ENCODE results near the gene FANCC.
A peak's percentile ranks its signal among the peaks of the same experiment; 100 is the strongest.

Gene FANCC

DNA sequence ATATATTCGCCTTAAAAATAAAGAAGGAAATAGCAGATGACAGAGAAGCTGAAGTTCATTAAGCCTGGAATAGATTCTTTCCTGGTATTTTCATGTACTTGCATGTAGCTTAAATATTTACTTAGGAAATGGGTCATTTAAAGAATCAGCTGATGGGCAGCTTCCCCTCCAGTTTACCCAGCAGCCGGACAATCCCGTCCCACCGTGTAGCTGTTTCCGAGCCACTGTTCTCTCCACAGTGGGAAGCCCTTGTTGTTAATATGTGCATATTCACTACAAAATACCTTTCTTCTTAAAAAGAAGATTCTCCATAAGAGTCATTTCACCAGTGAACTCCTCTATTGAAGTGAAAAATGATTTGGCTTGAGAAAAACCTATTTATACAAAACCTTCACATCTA, 187.0 kb downstream of the FANCC start:
- H3K4me1 Mint-ChIP-seq, result peaks cover 47% of the 10 kb centered on the region
- H3K4me3 Mint-ChIP-seq, result no peak overlapping the region
- no peak for DNase-seq
- no peaks in the 10 kb centered on the region for H3K36me3 Mint-ChIP-seq (ENCODE audit: low read depth)
- no peak overlapping the region for H3K27ac Mint-ChIP-seq
- no peaks in the 10 kb centered on the region for H3K27me3 Mint-ChIP-seq (ENCODE audit: low read depth, poor library complexity)
- H3K9me3 Mint-ChIP-seq, result no peaks in the 10 kb centered on the region
- TF ChIP-seq CTCF (IDR thresholded peaks at IDR 0.05), result no peak

DNA sequence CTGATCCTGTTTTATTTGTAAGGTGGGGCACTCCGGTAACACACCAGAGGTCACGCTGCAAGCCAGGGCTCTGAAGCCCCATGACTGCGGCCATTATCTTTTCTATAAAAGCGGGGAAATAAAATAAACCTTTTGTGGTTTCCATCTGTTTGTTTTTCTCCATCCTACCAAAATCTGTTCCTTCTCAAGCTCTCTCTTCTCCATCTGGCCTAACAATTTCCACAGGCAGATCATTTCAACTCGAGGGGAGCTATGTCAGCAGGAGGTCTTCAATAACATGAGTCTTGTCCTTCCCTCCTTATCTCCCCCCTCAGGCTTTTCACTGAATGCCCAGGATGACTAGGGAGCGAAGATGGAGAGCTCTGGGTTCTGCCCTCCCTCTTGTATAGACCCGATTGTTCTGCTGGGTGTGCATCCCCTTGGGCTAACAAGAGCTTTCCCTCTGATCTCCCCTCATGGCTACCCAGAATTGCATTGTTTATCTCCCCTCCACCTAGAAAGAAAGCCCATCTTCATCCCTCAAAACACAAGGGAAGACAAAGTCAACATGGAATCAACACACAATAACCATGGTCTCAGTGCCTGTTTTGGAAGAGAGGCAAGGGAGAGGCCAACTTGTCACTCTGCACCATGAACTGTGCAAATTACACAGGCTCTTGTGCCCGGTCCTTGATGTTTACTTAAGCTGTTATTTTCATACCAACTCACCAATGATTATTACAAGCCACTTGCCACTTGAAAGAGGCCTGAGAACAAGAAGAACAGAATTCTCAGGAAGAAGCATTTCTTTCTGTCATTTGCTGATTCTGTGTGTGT, 187.8 kb downstream of the FANCC start:
- H3K27me3 Mint-ChIP-seq (ENCODE audit: low read depth, poor library complexity), result no peaks in the 10 kb centered on the region
- no peak for DNase-seq
- no peaks in the 10 kb centered on the region for H3K9me3 Mint-ChIP-seq
- H3K4me3 Mint-ChIP-seq, result no peak overlapping the region
- H3K27ac Mint-ChIP-seq, result no peak overlapping the region
- no peak for TF ChIP-seq CTCF (IDR thresholded peaks at IDR 0.05)
- H3K36me3 Mint-ChIP-seq (ENCODE audit: low read depth), result no peaks in the 10 kb centered on the region
- H3K4me1 Mint-ChIP-seq, result peaks cover 51% of the 10 kb centered on the region

- Mint-ChIP-seq H3K4me3 (no peak overlapping the region), H3K27me3 (ENCODE audit: low read depth, poor library complexity) (peaks cover 4% of the 10 kb centered on the region), H3K27ac (no peak overlapping the region), H3K9me3 (no peaks in the 10 kb centered on the region), H3K4me1 (peaks cover 43% of the 10 kb centered on the region), H3K36me3 (ENCODE audit: low read depth) (peaks cover 5% of the 10 kb centered on the region)
- DNase-seq, result no peak
- TF ChIP-seq CTCF (IDR thresholded peaks at IDR 0.05), result no peak
Observed at GRCh38 chr9:95128177-95128524, 189.4 kb downstream of the FANCC start.

DNA sequence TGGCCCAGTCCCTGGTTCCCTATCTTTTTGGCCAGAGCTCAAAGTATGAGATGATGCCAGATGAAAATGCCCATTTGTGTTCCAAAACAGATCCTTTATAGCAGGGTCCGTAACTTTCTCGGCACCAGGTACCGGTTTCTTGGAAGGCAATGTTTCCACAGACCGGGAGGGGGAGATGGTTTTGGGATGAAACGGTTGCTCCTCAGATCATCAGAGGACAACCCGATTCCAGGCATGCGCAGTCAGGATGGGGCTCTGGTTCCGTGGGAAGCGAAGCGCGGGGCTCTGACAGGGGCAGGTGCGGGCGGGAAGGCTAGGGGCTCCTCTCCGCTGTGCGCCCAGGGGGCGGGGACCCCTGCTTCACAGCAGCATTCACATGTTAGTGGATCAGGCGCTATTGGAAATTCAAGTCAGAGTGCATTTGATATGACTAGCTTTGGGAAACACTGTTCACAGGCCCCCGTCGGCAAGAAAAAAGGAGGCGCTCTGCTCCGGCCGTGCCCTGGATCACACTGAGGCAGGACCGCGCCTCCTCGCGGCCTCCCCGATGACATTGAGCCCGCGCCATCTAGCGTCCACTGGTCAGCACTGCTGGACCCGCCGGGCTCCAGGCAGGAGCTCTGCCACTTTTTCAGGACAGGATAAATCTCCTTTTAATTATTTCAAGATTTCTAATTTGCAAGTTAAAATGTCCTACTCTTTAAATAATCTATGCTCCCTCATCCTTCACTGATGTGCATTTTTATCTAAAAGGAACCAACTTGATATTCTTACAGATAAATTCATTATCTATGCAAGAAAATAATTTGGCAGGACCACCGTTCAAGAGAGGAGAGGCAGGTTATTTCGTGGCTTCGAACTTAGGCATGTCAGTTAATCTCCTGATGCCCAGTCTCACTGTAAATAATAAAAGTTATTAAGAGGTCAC, 190.0 kb downstream of the FANCC start:
- peak; percentile 96 for TF ChIP-seq CTCF (IDR thresholded peaks at IDR 0.05)
- H3K9me3 Mint-ChIP-seq, result no peaks in the 10 kb centered on the region
- peaks cover 40% of the 10 kb centered on the region for H3K4me1 Mint-ChIP-seq
- DNase-seq, result peak; percentile 90
- peak overlapping the region; percentile 70 for H3K4me3 Mint-ChIP-seq
- H3K27me3 Mint-ChIP-seq (ENCODE audit: low read depth, poor library complexity), result peaks cover 4% of the 10 kb centered on the region
- H3K27ac Mint-ChIP-seq, result no peak overlapping the region
- H3K36me3 Mint-ChIP-seq (ENCODE audit: low read depth), result peaks cover 5% of the 10 kb centered on the region

DNA sequence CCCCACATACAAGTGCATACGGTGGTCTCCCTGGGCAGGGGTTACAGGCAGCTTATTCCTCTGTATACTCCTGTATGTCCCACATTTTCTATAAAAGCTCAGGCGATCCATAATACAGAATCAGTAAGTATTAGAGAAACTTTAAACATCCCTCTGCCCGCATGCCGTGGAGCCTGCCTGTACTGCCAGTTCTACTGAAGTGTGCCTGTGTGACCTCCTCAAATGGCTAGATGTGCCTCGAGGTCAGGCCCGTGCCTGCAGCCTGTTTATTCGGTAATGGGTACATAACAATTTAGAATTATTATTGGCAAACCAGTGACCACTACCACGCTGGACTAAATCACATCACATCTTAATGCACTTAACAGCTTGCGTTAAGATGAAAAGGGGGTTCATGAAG, 190.8 kb downstream of the FANCC start:
- no peak for DNase-seq
- Mint-ChIP-seq H3K4me3 (no peak overlapping the region), H3K27ac (no peak overlapping the region), H3K27me3 (ENCODE audit: low read depth, poor library complexity) (peaks cover 11% of the 10 kb centered on the region), H3K9me3 (no peaks in the 10 kb centered on the region), H3K36me3 (ENCODE audit: low read depth) (peaks cover 5% of the 10 kb centered on the region), H3K4me1 (peaks cover 40% of the 10 kb centered on the region)
- no peak for TF ChIP-seq CTCF (IDR thresholded peaks at IDR 0.05)

All from nephron progenitor cell (in vitro differentiated cells).